HL-60 (cell line): ENCODE measurements around the gene RNF220.

Experiments used
- GABPA ChIP-seq: IDR thresholded peaks from 2 replicates; pipeline ENCODE4 v1.6.1; 2012; ENCODE audit warnings: low read depth
- POLR2AphosphoS5 ChIP-seq: IDR thresholded peaks from 2 replicates; pipeline ENCODE4 v1.6.1; 2012; ENCODE audit warnings: low read depth
- SPI1 ChIP-seq: IDR thresholded peaks from 2 replicates; pipeline ENCODE4 v1.6.1; 2012; ENCODE audit warnings: low read depth, mild to moderate bottlenecking, borderline replicate concordance
- TF ChIP-seq, protein P1 (sequence below): IDR thresholded peaks from one replicate; pipeline ENCODE4 v1.5.1; 2011; ENCODE audit warnings: low read length, control low read depth, inconsistent platforms; ENCODE audit not compliant: insufficient read depth
- TF ChIP-seq, protein P2 (sequence below): IDR thresholded peaks from 2 replicates; pipeline ENCODE4 v1.6.1; 2012; ENCODE audit warnings: low read depth; ENCODE audit not compliant: insufficient replicate concordance

DNA sequence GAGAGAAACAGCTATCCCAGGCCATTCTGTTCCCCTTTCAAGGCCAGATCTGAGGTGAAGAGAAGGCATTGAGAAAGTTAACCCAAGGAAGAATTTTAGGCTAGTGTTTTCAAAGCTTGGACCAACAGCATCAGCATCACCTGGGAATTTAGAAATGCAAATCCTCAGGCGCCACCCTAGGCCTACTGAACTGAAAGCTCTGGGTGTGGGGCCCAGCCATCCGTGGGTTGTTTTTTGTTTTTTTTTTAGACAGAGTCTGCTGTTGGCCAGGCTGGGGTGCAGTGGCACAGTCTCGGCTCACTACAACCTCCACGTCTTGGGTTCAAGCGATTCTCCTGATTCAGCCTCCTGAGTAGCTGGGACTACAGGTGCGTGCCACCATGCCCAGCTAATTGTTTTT is 98.6 kb downstream of the RNF220 start:
- TF ChIP-seq, protein P1, sequence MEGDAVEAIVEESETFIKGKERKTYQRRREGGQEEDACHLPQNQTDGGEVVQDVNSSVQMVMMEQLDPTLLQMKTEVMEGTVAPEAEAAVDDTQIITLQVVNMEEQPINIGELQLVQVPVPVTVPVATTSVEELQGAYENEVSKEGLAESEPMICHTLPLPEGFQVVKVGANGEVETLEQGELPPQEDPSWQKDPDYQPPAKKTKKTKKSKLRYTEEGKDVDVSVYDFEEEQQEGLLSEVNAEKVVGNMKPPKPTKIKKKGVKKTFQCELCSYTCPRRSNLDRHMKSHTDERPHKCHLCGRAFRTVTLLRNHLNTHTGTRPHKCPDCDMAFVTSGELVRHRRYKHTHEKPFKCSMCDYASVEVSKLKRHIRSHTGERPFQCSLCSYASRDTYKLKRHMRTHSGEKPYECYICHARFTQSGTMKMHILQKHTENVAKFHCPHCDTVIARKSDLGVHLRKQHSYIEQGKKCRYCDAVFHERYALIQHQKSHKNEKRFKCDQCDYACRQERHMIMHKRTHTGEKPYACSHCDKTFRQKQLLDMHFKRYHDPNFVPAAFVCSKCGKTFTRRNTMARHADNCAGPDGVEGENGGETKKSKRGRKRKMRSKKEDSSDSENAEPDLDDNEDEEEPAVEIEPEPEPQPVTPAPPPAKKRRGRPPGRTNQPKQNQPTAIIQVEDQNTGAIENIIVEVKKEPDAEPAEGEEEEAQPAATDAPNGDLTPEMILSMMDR = no peak
- TF ChIP-seq, protein P2, sequence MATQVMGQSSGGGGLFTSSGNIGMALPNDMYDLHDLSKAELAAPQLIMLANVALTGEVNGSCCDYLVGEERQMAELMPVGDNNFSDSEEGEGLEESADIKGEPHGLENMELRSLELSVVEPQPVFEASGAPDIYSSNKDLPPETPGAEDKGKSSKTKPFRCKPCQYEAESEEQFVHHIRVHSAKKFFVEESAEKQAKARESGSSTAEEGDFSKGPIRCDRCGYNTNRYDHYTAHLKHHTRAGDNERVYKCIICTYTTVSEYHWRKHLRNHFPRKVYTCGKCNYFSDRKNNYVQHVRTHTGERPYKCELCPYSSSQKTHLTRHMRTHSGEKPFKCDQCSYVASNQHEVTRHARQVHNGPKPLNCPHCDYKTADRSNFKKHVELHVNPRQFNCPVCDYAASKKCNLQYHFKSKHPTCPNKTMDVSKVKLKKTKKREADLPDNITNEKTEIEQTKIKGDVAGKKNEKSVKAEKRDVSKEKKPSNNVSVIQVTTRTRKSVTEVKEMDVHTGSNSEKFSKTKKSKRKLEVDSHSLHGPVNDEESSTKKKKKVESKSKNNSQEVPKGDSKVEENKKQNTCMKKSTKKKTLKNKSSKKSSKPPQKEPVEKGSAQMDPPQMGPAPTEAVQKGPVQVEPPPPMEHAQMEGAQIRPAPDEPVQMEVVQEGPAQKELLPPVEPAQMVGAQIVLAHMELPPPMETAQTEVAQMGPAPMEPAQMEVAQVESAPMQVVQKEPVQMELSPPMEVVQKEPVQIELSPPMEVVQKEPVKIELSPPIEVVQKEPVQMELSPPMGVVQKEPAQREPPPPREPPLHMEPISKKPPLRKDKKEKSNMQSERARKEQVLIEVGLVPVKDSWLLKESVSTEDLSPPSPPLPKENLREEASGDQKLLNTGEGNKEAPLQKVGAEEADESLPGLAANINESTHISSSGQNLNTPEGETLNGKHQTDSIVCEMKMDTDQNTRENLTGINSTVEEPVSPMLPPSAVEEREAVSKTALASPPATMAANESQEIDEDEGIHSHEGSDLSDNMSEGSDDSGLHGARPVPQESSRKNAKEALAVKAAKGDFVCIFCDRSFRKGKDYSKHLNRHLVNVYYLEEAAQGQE = no peak
- no peak for TF ChIP-seq POLR2AphosphoS5
- no peak for TF ChIP-seq GABPA
- no peak for TF ChIP-seq SPI1
